SK-N-SH treated with all-trans-retinoic acid at 6 μM for 48 hours (cell line): ENCODE measurements around the gene NFYA.

Experiments used
- ATAC-seq: fragments of 200-7000 bp; cut with Tn5 transposase; 3 replicates; pipeline ENCODE4 v1.9.1; 2020; ENCODE audit warnings: mild to moderate bottlenecking, moderate library complexity
- ARNTL ChIP-seq: fragments of 450-650 bp; formaldehyde crosslinking; IDR thresholded peaks from 2 replicates; pipeline ENCODE4 v1.5.0; 2020; ENCODE audit warnings: low read depth, mild to moderate bottlenecking, moderate library complexity, borderline replicate concordance
- BACH2 ChIP-seq: fragments of 250-450 bp; sonication (Bioruptor Pico); IDR thresholded peaks from 2 replicates; pipeline ENCODE4 v1.9.0; 2021; ENCODE audit warnings: mild to moderate bottlenecking, borderline replicate concordance
- CSDC2 ChIP-seq: fragments of 250-450 bp; sonication (Bioruptor Pico); IDR thresholded peaks from 2 replicates; pipeline ENCODE4 v1.5.0; 2020; ENCODE audit warnings: mild to moderate bottlenecking, moderate library complexity
- ESRRG ChIP-seq: fragments of 250-450 bp; sonication (Bioruptor Pico); IDR thresholded peaks from 2 replicates; pipeline ENCODE4 v1.6.1; 2021; ENCODE audit warnings: mild to moderate bottlenecking
- GLIS3 ChIP-seq: fragments of 250-450 bp; sonication (Bioruptor Pico); IDR thresholded peaks from 2 replicates; pipeline ENCODE4 v1.5.0; 2020; ENCODE audit warnings: mild to moderate bottlenecking, moderate library complexity
- ISL1 ChIP-seq: fragments of 250-450 bp; sonication (Bioruptor Pico); IDR thresholded peaks from 2 replicates; pipeline ENCODE4 v2.1.2; 2022; ENCODE audit warnings: mild to moderate bottlenecking, moderate library complexity
- OSR1 ChIP-seq: fragments of 250-450 bp; sonication (Bioruptor Pico); IDR thresholded peaks from 2 replicates; pipeline ENCODE4 v1.8.0; 2022; ENCODE audit warnings: moderate library complexity, mild to moderate bottlenecking, inconsistent platforms
- PPARA ChIP-seq: fragments of 250-450 bp; sonication (Bioruptor Pico); IDR thresholded peaks from 2 replicates; pipeline ENCODE4 v1.5.0; 2020; ENCODE audit warnings: mild to moderate bottlenecking, borderline replicate concordance
- SNAI2 ChIP-seq: fragments of 250-450 bp; sonication (Bioruptor Pico); IDR thresholded peaks from 2 replicates; pipeline ENCODE4 v1.5.0; 2020; ENCODE audit warnings: mild to moderate bottlenecking, moderate library complexity
- TCF4 ChIP-seq: fragments of 250-450 bp; sonication (Bioruptor Pico); IDR thresholded peaks from 2 replicates; pipeline ENCODE4 v1.8.0; 2021; ENCODE audit warnings: mild to moderate bottlenecking, moderate library complexity, borderline replicate concordance
- TOX ChIP-seq: fragments of 250-450 bp; sonication (Bioruptor Pico); IDR thresholded peaks from 2 replicates; pipeline ENCODE4 v1.8.0; 2021; ENCODE audit warnings: mild to moderate bottlenecking, moderate library complexity, borderline replicate concordance
- ZC3H10 ChIP-seq: fragments of 250-450 bp; sonication (Bioruptor Pico); IDR thresholded peaks from 2 replicates; pipeline ENCODE4 v1.5.1; 2021; ENCODE audit warnings: mild to moderate bottlenecking, moderate library complexity
- ZFP3 ChIP-seq: fragments of 250-450 bp; sonication (Bioruptor Pico); IDR thresholded peaks from 2 replicates; pipeline ENCODE4 v1.5.0; 2020; ENCODE audit warnings: mild to moderate bottlenecking, moderate library complexity
- ZFP30 ChIP-seq: fragments of 450-650 bp; formaldehyde crosslinking; IDR thresholded peaks from 2 replicates; pipeline ENCODE4 v1.5.0; 2022; ENCODE audit warnings: mild to moderate bottlenecking, moderate library complexity
- ZNF565 ChIP-seq: fragments of 450-650 bp; formaldehyde crosslinking; conservative IDR thresholded peaks from 2 replicates; pipeline ENCODE4 v1.5.0; 2020; ENCODE audit warnings: low read depth, mild to moderate bottlenecking, moderate library complexity
- ZNF70 ChIP-seq: fragments of 450-650 bp; formaldehyde crosslinking; IDR thresholded peaks from 2 replicates; pipeline ENCODE4 v1.5.0; 2020; ENCODE audit warnings: mild to moderate bottlenecking, moderate library complexity
- ZNF8 ChIP-seq: fragments of 450-650 bp; formaldehyde crosslinking; IDR thresholded peaks from 2 replicates; pipeline ENCODE4 v1.5.0; 2020; ENCODE audit warnings: mild to moderate bottlenecking, moderate library complexity
- TF ChIP-seq, protein P1 (sequence below): fragments of 250-450 bp; sonication (Bioruptor Pico); IDR thresholded peaks from 2 replicates; pipeline ENCODE4 v1.8.0; 2021; ENCODE audit warnings: low read depth, mild to moderate bottlenecking, moderate library complexity, borderline replicate concordance
- TF ChIP-seq, protein P2 (sequence below): fragments of 250-450 bp; sonication (Bioruptor Pico); IDR thresholded peaks from 2 replicates; pipeline ENCODE4 v1.8.0; 2020; ENCODE audit warnings: mild to moderate bottlenecking, moderate library complexity, borderline replicate concordance
- TF ChIP-seq, protein P3 (sequence below): fragments of 250-450 bp; sonication (Bioruptor Pico); IDR thresholded peaks from 2 replicates; pipeline ENCODE4 v1.5.1; 2021; ENCODE audit warnings: mild to moderate bottlenecking, moderate library complexity
- TF ChIP-seq, protein P4 (sequence below): fragments of 250-450 bp; sonication (Bioruptor Pico); IDR thresholded peaks from 2 replicates; pipeline ENCODE4 v1.5.1; 2020; ENCODE audit warnings: low read depth, mild to moderate bottlenecking, moderate library complexity
- TF ChIP-seq, protein P5 (sequence below): fragments of 250-450 bp; sonication (Bioruptor Pico); IDR thresholded peaks from 2 replicates; pipeline ENCODE4 v1.5.0; 2020; ENCODE audit warnings: mild to moderate bottlenecking, moderate library complexity

NFYA gene

DNA sequence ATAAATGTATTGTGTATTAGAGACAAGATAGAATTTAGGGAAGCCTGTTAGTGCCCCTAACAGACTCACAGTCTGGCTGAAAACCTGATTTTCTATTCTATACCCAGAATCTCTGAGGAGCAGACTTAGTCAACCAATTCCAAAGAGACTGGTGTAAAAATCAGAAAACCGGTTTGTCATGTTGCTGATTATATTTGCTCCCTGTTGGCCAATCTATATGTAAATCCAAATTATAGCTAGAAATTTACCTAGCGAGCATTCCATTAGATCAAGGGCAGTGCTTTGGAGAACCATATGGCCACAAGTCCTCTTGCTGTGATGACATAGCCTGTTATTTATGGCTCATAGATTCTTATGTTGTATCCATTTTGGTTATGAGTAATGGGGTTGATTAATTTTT, 4.8 kb downstream of the NFYA start:
- no peak for ATAC-seq
- no peak for TF ChIP-seq ESRRG
- TF ChIP-seq ARNTL (CRISPR knock-in tag), result no peak
- TF ChIP-seq, protein P1, sequence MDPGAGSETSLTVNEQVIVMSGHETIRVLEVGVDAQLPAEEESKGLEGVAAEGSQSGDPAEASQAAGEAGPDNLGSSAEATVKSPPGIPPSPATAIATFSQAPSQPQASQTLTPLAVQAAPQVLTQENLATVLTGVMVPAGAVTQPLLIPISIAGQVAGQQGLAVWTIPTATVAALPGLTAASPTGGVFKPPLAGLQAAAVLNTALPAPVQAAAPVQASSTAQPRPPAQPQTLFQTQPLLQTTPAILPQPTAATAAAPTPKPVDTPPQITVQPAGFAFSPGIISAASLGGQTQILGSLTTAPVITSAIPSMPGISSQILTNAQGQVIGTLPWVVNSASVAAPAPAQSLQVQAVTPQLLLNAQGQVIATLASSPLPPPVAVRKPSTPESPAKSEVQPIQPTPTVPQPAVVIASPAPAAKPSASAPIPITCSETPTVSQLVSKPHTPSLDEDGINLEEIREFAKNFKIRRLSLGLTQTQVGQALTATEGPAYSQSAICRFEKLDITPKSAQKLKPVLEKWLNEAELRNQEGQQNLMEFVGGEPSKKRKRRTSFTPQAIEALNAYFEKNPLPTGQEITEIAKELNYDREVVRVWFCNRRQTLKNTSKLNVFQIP, result no peak
- TF ChIP-seq ZC3H10 (CRISPR knock-in tag), result no peak
- TF ChIP-seq TCF4, result no peak
- no peak for TF ChIP-seq OSR1
- no peak for TF ChIP-seq CSDC2
- no peak for TF ChIP-seq ZNF70 (CRISPR knock-in tag)
- no peak for TF ChIP-seq ZFP3 (CRISPR knock-in tag)
- TF ChIP-seq ZFP30 (CRISPR knock-in tag), result no peak
- TF ChIP-seq, protein P2, sequence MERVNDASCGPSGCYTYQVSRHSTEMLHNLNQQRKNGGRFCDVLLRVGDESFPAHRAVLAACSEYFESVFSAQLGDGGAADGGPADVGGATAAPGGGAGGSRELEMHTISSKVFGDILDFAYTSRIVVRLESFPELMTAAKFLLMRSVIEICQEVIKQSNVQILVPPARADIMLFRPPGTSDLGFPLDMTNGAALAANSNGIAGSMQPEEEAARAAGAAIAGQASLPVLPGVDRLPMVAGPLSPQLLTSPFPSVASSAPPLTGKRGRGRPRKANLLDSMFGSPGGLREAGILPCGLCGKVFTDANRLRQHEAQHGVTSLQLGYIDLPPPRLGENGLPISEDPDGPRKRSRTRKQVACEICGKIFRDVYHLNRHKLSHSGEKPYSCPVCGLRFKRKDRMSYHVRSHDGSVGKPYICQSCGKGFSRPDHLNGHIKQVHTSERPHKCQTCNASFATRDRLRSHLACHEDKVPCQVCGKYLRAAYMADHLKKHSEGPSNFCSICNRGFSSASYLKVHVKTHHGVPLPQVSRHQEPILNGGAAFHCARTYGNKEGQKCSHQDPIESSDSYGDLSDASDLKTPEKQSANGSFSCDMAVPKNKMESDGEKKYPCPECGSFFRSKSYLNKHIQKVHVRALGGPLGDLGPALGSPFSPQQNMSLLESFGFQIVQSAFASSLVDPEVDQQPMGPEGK (CRISPR knock-in tag), result no peak
- TF ChIP-seq, protein P3, sequence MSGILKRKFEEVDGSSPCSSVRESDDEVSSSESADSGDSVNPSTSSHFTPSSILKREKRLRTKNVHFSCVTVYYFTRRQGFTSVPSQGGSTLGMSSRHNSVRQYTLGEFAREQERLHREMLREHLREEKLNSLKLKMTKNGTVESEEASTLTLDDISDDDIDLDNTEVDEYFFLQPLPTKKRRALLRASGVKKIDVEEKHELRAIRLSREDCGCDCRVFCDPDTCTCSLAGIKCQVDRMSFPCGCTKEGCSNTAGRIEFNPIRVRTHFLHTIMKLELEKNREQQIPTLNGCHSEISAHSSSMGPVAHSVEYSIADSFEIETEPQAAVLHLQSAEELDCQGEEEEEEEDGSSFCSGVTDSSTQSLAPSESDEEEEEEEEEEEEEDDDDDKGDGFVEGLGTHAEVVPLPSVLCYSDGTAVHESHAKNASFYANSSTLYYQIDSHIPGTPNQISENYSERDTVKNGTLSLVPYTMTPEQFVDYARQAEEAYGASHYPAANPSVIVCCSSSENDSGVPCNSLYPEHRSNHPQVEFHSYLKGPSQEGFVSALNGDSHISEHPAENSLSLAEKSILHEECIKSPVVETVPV, result no peak

DNA sequence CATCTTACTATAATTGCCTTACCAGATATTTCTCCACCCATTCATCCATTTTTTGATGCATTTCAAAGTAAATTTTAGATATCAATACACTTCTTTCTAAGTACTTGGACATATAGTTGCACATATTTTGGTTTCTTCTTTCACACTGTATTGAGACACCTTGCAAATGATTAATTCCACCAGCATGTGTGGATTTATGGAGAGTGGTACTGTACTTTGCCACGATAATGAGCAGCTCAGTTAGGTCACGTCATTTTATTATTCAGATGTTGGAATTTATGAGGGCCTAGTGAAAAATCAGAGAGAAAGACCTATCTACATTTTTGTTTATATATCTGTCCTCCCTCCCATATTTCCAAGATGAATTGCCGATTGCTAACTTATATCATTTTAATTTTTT, 5.3 kb downstream of the NFYA start:
- no peak for ATAC-seq
- TF ChIP-seq SNAI2 (CRISPR knock-in tag) (no peak), TOX (CRISPR knock-in tag) (no peak), TCF4 (no peak), ZFP30 (CRISPR knock-in tag) (no peak), OSR1 (no peak), ZNF8 (no peak), ZNF70 (CRISPR knock-in tag) (no peak), BACH2 (no peak), CSDC2 (no peak), PPARA (CRISPR knock-in tag) (no peak), ZFP3 (CRISPR knock-in tag) (no peak), GLIS3 (no peak), ISL1 (CRISPR knock-in tag) (no peak), ZNF565 (no peak), ZC3H10 (CRISPR knock-in tag) (no peak)
- TF ChIP-seq, protein P4, sequence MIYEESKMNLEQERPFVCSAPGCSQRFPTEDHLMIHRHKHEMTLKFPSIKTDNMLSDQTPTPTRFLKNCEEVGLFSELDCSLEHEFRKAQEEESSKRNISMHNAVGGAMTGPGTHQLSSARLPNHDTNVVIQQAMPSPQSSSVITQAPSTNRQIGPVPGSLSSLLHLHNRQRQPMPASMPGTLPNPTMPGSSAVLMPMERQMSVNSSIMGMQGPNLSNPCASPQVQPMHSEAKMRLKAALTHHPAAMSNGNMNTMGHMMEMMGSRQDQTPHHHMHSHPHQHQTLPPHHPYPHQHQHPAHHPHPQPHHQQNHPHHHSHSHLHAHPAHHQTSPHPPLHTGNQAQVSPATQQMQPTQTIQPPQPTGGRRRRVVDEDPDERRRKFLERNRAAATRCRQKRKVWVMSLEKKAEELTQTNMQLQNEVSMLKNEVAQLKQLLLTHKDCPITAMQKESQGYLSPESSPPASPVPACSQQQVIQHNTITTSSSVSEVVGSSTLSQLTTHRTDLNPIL, result no peak
- TF ChIP-seq, protein P2 (CRISPR knock-in tag), result no peak
- TF ChIP-seq, protein P3, result no peak
- TF ChIP-seq, protein P5, sequence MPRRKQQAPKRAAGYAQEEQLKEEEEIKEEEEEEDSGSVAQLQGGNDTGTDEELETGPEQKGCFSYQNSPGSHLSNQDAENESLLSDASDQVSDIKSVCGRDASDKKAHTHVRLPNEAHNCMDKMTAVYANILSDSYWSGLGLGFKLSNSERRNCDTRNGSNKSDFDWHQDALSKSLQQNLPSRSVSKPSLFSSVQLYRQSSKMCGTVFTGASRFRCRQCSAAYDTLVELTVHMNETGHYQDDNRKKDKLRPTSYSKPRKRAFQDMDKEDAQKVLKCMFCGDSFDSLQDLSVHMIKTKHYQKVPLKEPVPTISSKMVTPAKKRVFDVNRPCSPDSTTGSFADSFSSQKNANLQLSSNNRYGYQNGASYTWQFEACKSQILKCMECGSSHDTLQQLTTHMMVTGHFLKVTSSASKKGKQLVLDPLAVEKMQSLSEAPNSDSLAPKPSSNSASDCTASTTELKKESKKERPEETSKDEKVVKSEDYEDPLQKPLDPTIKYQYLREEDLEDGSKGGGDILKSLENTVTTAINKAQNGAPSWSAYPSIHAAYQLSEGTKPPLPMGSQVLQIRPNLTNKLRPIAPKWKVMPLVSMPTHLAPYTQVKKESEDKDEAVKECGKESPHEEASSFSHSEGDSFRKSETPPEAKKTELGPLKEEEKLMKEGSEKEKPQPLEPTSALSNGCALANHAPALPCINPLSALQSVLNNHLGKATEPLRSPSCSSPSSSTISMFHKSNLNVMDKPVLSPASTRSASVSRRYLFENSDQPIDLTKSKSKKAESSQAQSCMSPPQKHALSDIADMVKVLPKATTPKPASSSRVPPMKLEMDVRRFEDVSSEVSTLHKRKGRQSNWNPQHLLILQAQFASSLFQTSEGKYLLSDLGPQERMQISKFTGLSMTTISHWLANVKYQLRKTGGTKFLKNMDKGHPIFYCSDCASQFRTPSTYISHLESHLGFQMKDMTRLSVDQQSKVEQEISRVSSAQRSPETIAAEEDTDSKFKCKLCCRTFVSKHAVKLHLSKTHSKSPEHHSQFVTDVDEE, result no peak
- TF ChIP-seq, protein P1, result no peak
- TF ChIP-seq, all 23 proteins: peak for 0
